GM10248 (cell line): Measurements from ENCODE around the gene LRRK1.

Experiments used
- CTCF ChIA-PET: fragments of 300-600 bp; sonication (Branson Sonifier 250); formaldehyde crosslinking; extraction: SDS; loops from one replicate; lab custom pipeline; 2021; ENCODE audit warnings: antibody characterized with exemption; lab: Yijun Ruan, JAX
- POLR2A ChIA-PET: fragments of 350-650 bp; sonication (Branson Sonifier 250); formaldehyde crosslinking; extraction: SDS; loops from one replicate; lab custom pipeline; 2020; ENCODE audit warnings: antibody characterized with exemption; lab: Yijun Ruan, JAX
- DNase-seq: peaks from one replicate; pipeline ENCODE4 v3.0.0; 2012; ENCODE audit errors: extremely low spot score
- CTCF ChIP-seq: IDR thresholded peaks from 2 replicates; pipeline ENCODE4 v1.5.1; 2012; ENCODE audit warnings: mild to moderate bottlenecking, low read depth; ENCODE audit errors: extremely low read depth, missing control alignments, control extremely low read depth

LRRK1 gene

GRCh38 chr15:101114610-101115009, 195.5 kb downstream of the LRRK1 start:
- no peak for TF ChIP-seq CTCF
- POLR2A ChIA-PET, result no interaction called here
- no peak for DNase-seq
- CTCF ChIA-PET, result interaction anchor here (0.8 to 2.0 kb wide), 3 partner anchors 25 to 128 kb away, joined by 3 to 6 read pairs (median 4); no protein-coding TSS in a partner anchor

GRCh38 chr15:101115393-101115785, 196.2 kb downstream of the LRRK1 start:
- ChIA-PET POLR2A (interaction anchor here (0.5 kb wide), 1 partner anchor 44 kb away, joined by 3 read pairs; no protein-coding TSS in a partner anchor), CTCF (interaction anchor here (2.0 kb wide), 1 partner anchor 127 kb away, joined by 6 read pairs; no protein-coding TSS in a partner anchor)
- no peak for TF ChIP-seq CTCF
- no peak for DNase-seq

- no peak for TF ChIP-seq CTCF
- CTCF ChIA-PET, result interaction anchor here (2.0 kb wide), 1 partner anchor 126 kb away, joined by 6 read pairs; no protein-coding TSS in a partner anchor
- POLR2A ChIA-PET, result interaction anchor here (0.5 kb wide), 1 partner anchor 43 kb away, joined by 3 read pairs; no protein-coding TSS in a partner anchor
- peak; percentile 13 for DNase-seq
Observed at GRCh38 chr15:101115786-101116680, 196.9 kb downstream of the LRRK1 start.

- CTCF ChIA-PET, result interaction anchor here (1.0 to 1.3 kb wide), 3 partner anchors 11 to 89 kb away, joined by 3 to 4 read pairs (median 4); no protein-coding TSS in a partner anchor
- TF ChIP-seq CTCF, result no peak
- POLR2A ChIA-PET, result no interaction called here
- DNase-seq, result no peak
Observed at GRCh38 chr15:101116681-101116976, 197.5 kb downstream of the LRRK1 start.

GRCh38 chr15:101118116-101118515, 199.0 kb downstream of the LRRK1 start:
- no peak for TF ChIP-seq CTCF
- CTCF ChIA-PET, result interaction anchor here (1.0 kb wide), 1 partner anchor 138 kb away, joined by 3 read pairs; no protein-coding TSS in a partner anchor
- DNase-seq, result no peak
- POLR2A ChIA-PET, result no interaction called here

- POLR2A ChIA-PET, result no interaction called here
- CTCF ChIA-PET, result interaction anchor here (1.6 kb wide), 1 partner anchor 79 kb away, joined by 4 read pairs; no protein-coding TSS in a partner anchor
- no peak for TF ChIP-seq CTCF
- DNase-seq, result no peak
Observed at GRCh38 chr15:101118615-101119014, 199.5 kb downstream of the LRRK1 start.
